ENCODE measurements around the gene DNAJC5G.
"Not testable (repeated sequence)": the region's sequence is repeated elsewhere in the genome, so short reads cannot be mapped to it uniquely, and the experiment has no call there.

DNAJC5G gene

DNA sequence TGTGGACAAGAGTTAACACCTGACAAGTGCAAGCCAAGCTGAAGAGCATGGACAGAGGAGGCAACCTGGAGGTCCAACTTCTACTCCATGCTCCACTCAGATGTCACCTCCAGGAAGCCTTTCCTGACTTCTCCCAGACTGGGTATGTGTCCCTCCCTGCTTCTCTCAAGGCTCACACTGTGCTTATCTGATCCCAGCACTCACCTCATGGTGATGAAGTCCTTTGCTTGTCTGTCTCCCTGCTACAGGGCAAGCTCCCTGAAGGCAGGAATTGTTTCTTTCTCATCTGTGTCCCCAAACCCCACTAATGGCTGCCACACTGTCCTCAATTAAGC is 9.7 kb upstream of the DNAJC5G start:
- no peak for DNase-seq (ENCODE audit: low read depth)
- H3K4me3 ChIP-seq (ENCODE audit: low read length), result no peak overlapping the region
- TF ChIP-seq, protein P1, sequence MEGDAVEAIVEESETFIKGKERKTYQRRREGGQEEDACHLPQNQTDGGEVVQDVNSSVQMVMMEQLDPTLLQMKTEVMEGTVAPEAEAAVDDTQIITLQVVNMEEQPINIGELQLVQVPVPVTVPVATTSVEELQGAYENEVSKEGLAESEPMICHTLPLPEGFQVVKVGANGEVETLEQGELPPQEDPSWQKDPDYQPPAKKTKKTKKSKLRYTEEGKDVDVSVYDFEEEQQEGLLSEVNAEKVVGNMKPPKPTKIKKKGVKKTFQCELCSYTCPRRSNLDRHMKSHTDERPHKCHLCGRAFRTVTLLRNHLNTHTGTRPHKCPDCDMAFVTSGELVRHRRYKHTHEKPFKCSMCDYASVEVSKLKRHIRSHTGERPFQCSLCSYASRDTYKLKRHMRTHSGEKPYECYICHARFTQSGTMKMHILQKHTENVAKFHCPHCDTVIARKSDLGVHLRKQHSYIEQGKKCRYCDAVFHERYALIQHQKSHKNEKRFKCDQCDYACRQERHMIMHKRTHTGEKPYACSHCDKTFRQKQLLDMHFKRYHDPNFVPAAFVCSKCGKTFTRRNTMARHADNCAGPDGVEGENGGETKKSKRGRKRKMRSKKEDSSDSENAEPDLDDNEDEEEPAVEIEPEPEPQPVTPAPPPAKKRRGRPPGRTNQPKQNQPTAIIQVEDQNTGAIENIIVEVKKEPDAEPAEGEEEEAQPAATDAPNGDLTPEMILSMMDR (conservative IDR thresholded peaks at IDR 0.05; ENCODE audit: low read depth, low read length), result no peak

GRCh38 chr2:27268296-27268695 is 6.9 kb upstream of the DNAJC5G start:
- not testable (repeated sequence) for DNase-seq (ENCODE audit: low read depth); H3K4me3 ChIP-seq (ENCODE audit: low read length)

- no peak overlapping the region for H3K4me3 ChIP-seq (ENCODE audit: low read length)
- DNase-seq (ENCODE audit: low read depth), result no peak
- TF ChIP-seq, protein P1 (conservative IDR thresholded peaks at IDR 0.05; ENCODE audit: low read depth, low read length), result no peak
Measured at GRCh38 chr2:27270131-27270530, 5.1 kb upstream of the DNAJC5G start.

- no peak overlapping the region for H3K4me3 ChIP-seq (ENCODE audit: low read length)
- no peak for DNase-seq (ENCODE audit: low read depth)
- TF ChIP-seq, protein P1 (conservative IDR thresholded peaks at IDR 0.05; ENCODE audit: low read depth, low read length), result no peak
Measured at GRCh38 chr2:27270670-27271069, 4.6 kb upstream of the DNAJC5G start.

- DNase-seq (ENCODE audit: low read depth), result no peak
- TF ChIP-seq, protein P1 (conservative IDR thresholded peaks at IDR 0.05; ENCODE audit: low read depth, low read length), result no peak
Measured at GRCh38 chr2:27271631-27272340, 3.4 kb upstream of the DNAJC5G start.

DNA sequence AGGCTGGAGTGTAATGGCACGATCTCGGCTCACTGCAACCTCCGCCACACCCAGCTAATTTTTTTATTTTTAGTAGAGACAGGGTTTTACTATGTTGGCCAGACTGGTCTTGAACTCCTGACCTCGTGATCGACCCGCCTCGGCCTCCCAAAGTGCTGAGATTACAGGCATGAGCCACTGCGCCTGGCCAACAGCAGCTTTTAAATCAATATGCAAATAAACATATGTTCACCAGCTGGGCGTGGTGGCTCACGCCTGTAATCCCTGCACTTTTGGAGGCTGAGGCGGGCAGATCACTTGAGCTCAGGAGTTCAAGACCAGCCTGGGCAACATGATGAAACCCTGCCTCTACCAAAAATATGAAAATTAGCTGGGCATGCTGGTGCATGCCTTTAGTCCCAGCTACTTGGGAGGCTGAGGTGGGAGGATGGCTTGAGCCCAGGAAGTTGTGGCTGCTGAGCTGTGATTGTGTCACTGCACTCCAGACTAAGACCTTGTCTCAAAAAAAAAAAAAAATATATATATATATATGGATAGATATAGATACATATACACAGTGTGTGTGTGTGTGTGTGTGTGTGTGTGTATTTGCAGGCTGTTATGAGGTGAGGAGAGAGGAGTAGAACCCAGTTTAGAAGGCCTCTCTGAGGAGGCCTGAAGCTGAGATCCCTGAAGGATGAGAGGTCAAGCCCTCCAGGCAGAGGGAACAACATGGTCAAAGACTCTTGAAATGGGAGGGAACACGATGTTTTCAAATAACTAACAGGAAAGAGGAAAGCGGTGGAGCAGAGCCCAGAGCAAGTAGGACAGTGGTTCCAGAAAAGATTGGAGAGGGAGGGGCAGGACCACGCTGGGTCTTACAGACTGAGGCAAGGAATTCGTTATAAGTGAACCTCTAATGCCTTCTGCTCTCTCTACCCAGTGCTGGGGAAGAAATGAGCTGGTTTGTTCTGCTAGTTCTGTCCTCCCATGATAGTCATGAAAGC is 2.4 kb upstream of the DNAJC5G start:
- not testable (repeated sequence) for DNase-seq (ENCODE audit: low read depth); H3K4me3 ChIP-seq (ENCODE audit: low read length)

More at GRCh38 chr2:27271631-27272340, 3.4 kb upstream of the DNAJC5G start:
- H3K4me3 ChIP-seq (ENCODE audit: low read length), result no peak overlapping the region

- DNase-seq (ENCODE audit: low read depth), result no peak
Measured at GRCh38 chr2:27278010-27278409, 2.8 kb downstream of the DNAJC5G start.

More at GRCh38 chr2:27278010-27278409, 2.8 kb downstream of the DNAJC5G start:
- TF ChIP-seq, protein P1 (conservative IDR thresholded peaks at IDR 0.05; ENCODE audit: low read depth, low read length), result no peak
- no peak overlapping the region for H3K4me3 ChIP-seq (ENCODE audit: low read length)
